ENCODE measurements around the gene TRAPPC10. TPM values are rescaled to one million over a fixed set of nuclear protein-coding genes. Genes with fewer than 3 reads are reported as not detected.

Gene TRAPPC10
- total RNA-seq, 1 donor from 2014 or later = 20.0 TPM

GRCh38 chr21:43981871-43982210 lies 30.3 kb upstream of the TRAPPC10 start:
- H3K4me3 ChIP-seq (ENCODE audit: low read depth, low read length) = no peak overlapping the region
- no peak for TF ChIP-seq CTCF (conservative IDR thresholded peaks at IDR 0.05; ENCODE audit: low read depth, low read length)
- no peak for DNase-seq (ENCODE audit: low read depth)

DNA sequence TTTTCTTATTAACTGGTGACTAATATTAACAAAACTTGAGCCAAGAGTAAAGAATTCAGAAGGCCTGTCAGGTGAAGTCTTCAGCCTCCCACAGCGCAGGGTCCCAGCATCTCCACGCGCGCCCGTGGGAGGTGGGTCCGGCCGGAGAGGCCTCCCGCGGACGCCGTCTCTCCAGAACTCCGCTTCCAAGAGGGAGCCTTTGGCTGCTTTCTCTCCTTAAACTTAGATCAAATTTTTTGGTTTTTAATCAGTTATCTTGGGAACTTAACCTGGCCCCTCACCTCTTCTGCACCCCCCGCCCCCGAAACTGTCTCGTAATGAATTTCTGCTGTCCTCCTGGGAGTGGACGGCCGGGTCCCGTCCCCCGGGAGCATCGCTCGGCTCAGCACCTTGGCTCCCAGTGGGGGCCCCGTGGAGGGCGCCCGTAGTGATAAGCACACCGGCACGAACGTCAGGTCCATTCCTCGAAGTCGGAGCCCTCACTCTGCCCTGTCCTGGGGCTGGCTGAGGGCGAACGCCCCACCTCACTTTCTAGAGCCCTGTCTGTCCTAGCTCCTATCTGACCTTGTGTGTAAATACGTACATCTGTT lies 29.5 kb upstream of the TRAPPC10 start:
- no peak overlapping the region for H3K4me3 ChIP-seq (ENCODE audit: low read depth, low read length)
- TF ChIP-seq CTCF (conservative IDR thresholded peaks at IDR 0.05; ENCODE audit: low read depth, low read length) = no peak
- no peak for DNase-seq (ENCODE audit: low read depth)

GRCh38 chr21:43983390-43983789 lies 28.7 kb upstream of the TRAPPC10 start:
- no peak for DNase-seq (ENCODE audit: low read depth)
- TF ChIP-seq CTCF (conservative IDR thresholded peaks at IDR 0.05; ENCODE audit: low read depth, low read length) = no peak
- H3K4me3 ChIP-seq (ENCODE audit: low read depth, low read length) = no peak overlapping the region

- H3K4me3 ChIP-seq (ENCODE audit: low read depth, low read length) = no peak overlapping the region
- no peak for DNase-seq (ENCODE audit: low read depth)
- TF ChIP-seq CTCF (conservative IDR thresholded peaks at IDR 0.05; ENCODE audit: low read depth, low read length) = no peak
Observed at GRCh38 chr21:43983860-43984420, 28.2 kb upstream of the TRAPPC10 start.

DNA sequence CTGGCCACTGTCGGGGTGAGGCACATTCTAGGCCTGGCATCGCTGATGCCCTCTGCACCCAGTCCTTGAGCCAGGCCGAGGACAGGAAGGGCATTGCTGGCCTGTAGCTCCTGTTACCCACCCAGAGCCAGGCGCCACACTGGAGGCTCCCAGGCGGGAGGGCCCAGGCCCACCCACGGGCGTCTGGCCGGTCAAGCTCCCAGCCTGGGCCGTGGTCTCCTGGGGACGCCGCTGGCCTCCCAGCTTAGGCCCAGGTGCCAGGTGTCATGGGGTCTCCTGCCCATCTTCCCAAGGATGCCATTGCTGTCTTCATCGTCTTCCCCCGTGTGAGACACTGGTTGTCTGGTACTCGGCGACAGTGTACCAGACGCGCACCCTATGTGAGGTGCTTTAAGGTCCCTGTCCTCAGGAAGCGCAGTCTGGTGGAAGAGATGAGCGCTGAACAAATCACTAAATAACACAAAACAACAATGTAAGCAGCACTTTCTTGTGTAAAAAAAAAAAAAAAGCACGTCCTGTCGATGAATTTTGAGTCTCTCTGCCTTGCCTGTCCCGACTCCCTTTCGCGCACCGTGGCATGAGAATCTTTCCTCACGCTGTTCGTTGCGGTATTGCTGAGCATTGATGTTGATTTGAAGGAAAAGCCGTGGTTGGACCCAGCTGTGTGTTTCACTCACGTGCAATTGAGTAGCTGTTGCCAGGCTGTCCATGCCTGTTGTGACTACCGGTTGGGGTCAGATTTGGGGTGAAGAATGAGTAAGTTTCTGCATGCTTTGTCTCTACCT lies 27.0 kb upstream of the TRAPPC10 start:
- no peak for TF ChIP-seq CTCF (conservative IDR thresholded peaks at IDR 0.05; ENCODE audit: low read depth, low read length)
- DNase-seq (ENCODE audit: low read depth) = no peak
- no peak overlapping the region for H3K4me3 ChIP-seq (ENCODE audit: low read depth, low read length)

DNA sequence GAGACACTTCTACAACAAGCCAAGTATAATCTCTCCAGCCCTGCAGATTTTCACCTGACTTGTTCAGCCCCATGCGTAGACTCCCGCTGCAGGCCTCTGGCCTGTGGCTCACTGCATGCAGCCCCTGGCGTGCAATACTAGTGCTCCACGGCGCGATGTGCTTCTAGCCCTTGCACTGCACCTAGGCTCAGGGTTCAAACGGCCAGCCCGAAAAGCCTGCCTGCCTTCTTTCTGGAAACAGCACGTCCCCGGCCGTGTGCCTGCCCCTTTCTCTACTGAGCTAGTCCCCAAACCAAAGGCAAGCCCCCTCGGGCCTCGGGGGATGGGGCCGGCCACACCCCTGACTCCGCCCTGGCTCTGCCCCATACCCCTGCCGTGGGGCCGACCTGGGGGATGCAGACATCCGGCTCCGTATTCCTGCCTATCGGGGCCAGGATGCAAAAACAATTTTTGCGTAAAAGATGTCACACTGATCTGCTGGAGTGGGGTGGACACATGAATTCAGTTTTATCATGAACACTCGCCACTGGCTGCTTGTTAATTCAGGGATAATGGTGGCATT lies 26.3 kb upstream of the TRAPPC10 start:
- no peak for DNase-seq (ENCODE audit: low read depth)
- H3K4me3 ChIP-seq (ENCODE audit: low read depth, low read length) = no peak overlapping the region
- no peak for TF ChIP-seq CTCF (conservative IDR thresholded peaks at IDR 0.05; ENCODE audit: low read depth, low read length)
